Measurements from ENCODE around the gene BICRA. TPM values are rescaled to one million over a fixed set of nuclear protein-coding genes. Genes with fewer than 3 reads are reported as not detected.

The BICRA gene
- total RNA-seq, 1 experiment from 2014 or later, result 13.1 TPM

DNA sequence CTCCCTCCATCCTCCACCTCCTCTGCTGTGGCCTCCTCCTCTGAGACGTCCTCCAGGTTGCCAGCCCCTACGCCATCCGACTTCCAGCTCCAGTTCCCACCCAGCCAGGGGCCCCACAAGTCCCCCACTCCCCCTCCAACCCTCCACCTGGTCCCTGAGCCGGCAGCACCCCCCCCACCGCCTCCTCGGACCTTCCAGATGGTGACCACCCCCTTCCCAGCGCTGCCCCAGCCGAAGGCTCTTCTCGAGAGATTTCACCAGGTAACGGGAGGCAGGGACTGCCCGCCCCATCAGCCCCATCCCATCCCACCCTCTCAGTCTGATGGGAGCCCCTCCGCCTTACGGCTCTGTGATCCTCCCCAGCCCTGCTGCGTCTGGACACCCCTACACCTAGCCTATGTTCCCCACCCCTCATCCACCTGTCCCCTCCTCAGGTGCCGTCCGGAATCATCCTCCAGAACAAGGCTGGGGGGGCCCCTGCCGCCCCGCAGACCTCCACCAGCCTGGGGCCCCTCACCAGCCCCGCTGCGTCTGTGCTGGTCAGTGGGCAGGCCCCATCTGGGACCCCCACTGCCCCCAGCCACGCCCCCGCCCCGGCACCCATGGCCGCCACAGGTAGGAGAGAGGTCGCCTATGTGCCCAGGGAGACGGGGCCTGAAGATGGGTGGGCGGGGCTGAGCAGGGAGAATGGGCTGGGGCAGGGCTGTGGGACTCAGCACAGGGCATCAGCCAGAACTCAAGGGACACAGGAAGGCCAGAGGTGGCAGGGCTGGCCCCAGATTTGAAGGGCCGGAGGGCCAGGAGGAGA is 85.7 kb downstream of the BICRA start:
- H3K4me1 Mint-ChIP-seq (ENCODE audit: insufficient read depth, unreplicated experiment), result no peaks in the 10 kb centered on the region
- no peak for DNase-seq (ENCODE audit: unreplicated experiment)
- CTCF ChIA-PET, result interaction anchor here (0.6 to 1.5 kb wide), 2 partner anchors 12 to 888 kb away, joined by 3 to 5 read pairs; no protein-coding TSS in a partner anchor
- H3K27me3 Mint-ChIP-seq (ENCODE audit: insufficient read depth, unreplicated experiment), result no peaks in the 10 kb centered on the region
- peaks cover 37% of the 10 kb centered on the region for H3K36me3 Mint-ChIP-seq (ENCODE audit: insufficient read depth, unreplicated experiment)
- no peak for TF ChIP-seq CTCF (IDR thresholded peaks at IDR 0.05; ENCODE audit: unreplicated experiment)
- H3K4me3 Mint-ChIP-seq (ENCODE audit: unreplicated experiment), result no peak overlapping the region
- BruUV-seq (replicated peaks), result no TSS peak
- intact Hi-C loops (cut with micrococcal nuclease), result no loop called here
- H3K27ac Mint-ChIP-seq (ENCODE audit: low read depth, unreplicated experiment), result no peak overlapping the region
- H3K9me3 Mint-ChIP-seq (ENCODE audit: unreplicated experiment), result no peaks in the 10 kb centered on the region
- POLR2A ChIA-PET, result no interaction called here

DNA sequence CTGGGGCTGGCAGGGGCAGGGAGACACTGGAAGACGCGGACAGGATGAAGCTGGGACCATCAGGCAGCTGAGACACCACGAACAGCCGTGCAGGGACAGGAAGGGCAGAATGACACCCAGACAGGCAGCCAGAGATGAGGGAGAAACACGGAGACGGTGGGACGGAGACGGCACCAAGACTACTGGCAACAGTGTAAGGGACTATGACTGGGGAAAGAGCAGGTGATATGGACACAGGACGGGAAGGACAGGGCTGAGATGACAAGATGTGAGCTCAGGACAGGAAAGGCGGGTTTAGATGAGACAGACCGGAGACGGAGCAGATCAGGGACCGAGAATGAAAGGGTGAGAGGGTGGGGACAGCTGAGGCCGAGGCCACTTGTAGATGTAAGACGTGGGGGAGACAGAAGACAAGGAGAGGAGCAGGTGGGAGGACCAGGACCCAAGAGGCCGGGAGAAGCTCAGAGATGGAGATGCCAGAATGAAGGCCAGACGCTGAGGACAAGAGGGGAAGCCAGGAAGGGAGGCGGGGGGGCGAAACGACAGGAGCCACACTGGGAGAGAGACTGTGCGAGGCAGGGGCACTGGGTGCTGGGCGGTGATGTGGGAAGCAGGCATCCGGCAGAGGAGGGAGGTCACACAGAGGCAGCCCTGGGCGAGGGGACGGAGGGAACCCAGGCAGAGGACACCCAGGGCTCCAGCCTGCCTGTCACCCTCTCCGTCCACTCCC is 86.8 kb downstream of the BICRA start:
- CTCF ChIA-PET, result interaction anchor here (0.5 to 8.2 kb wide), 7 partner anchors 11 to 267 kb away, joined by 3 to 92 read pairs (median 3); no protein-coding TSS in a partner anchor
- no peaks in the 10 kb centered on the region for H3K4me1 Mint-ChIP-seq (ENCODE audit: insufficient read depth, unreplicated experiment)
- intact Hi-C loops (cut with micrococcal nuclease), result no loop called here
- no TSS peak for BruUV-seq (replicated peaks)
- peaks cover 42% of the 10 kb centered on the region for H3K36me3 Mint-ChIP-seq (ENCODE audit: insufficient read depth, unreplicated experiment)
- no peaks in the 10 kb centered on the region for H3K27me3 Mint-ChIP-seq (ENCODE audit: insufficient read depth, unreplicated experiment)
- TF ChIP-seq CTCF (IDR thresholded peaks at IDR 0.05; ENCODE audit: unreplicated experiment), result no peak
- H3K4me3 Mint-ChIP-seq (ENCODE audit: unreplicated experiment), result no peak overlapping the region
- no peak for DNase-seq (ENCODE audit: unreplicated experiment)
- H3K9me3 Mint-ChIP-seq (ENCODE audit: unreplicated experiment), result no peaks in the 10 kb centered on the region
- H3K27ac Mint-ChIP-seq (ENCODE audit: low read depth, unreplicated experiment), result no peak overlapping the region
- POLR2A ChIA-PET, result interaction anchor here (0.6 to 0.9 kb wide), 2 partner anchors 56 to 184 kb away, joined by 3 read pairs; no protein-coding TSS in a partner anchor

GRCh38 chr19:47696635-47697034 is 87.7 kb downstream of the BICRA start:
- intact Hi-C loops (cut with micrococcal nuclease), result no loop called here
- no peak for TF ChIP-seq CTCF (IDR thresholded peaks at IDR 0.05; ENCODE audit: unreplicated experiment)
- H3K36me3 Mint-ChIP-seq (ENCODE audit: insufficient read depth, unreplicated experiment), result peaks cover 51% of the 10 kb centered on the region
- no peak overlapping the region for H3K27ac Mint-ChIP-seq (ENCODE audit: low read depth, unreplicated experiment)
- DNase-seq (ENCODE audit: unreplicated experiment), result no peak
- no TSS peak for BruUV-seq (replicated peaks)
- no peaks in the 10 kb centered on the region for H3K27me3 Mint-ChIP-seq (ENCODE audit: insufficient read depth, unreplicated experiment)
- H3K4me3 Mint-ChIP-seq (ENCODE audit: unreplicated experiment), result no peak overlapping the region
- ChIA-PET POLR2A (interaction anchor here (1.0 kb wide), 1 partner anchor 258 kb away, joined by 3 read pairs; no protein-coding TSS in a partner anchor), CTCF (interaction anchor here (0.6 to 8.2 kb wide), 6 partner anchors 9 to 261 kb away, joined by 3 to 92 read pairs (median 4); no protein-coding TSS in a partner anchor)
- H3K4me1 Mint-ChIP-seq (ENCODE audit: insufficient read depth, unreplicated experiment), result no peaks in the 10 kb centered on the region
- H3K9me3 Mint-ChIP-seq (ENCODE audit: unreplicated experiment), result no peaks in the 10 kb centered on the region

Data from MCF 10A (cell line).